ENCODE measurements around the gene SLAMF1.

DNA sequence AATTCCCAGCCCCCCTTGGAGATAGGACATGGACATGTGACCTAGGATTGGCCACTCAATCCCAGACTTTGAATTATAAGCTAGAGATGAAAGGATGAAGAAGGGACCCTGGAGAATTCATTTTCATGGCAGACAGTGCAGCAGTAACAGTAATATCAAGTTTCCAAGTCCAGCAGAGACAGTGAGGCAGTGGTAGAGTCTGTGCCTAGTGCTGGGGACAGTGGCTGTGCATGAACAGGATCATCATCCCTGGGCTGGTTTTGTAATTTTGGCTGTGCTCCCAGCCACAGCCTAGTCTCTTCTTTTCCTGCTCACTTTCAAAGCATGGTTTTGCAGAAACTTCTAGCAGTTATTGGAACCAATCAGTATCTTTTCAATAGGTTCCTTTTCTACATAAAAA lies 37.9 kb downstream of the SLAMF1 start:
- TF ChIP-seq, protein P1, sequence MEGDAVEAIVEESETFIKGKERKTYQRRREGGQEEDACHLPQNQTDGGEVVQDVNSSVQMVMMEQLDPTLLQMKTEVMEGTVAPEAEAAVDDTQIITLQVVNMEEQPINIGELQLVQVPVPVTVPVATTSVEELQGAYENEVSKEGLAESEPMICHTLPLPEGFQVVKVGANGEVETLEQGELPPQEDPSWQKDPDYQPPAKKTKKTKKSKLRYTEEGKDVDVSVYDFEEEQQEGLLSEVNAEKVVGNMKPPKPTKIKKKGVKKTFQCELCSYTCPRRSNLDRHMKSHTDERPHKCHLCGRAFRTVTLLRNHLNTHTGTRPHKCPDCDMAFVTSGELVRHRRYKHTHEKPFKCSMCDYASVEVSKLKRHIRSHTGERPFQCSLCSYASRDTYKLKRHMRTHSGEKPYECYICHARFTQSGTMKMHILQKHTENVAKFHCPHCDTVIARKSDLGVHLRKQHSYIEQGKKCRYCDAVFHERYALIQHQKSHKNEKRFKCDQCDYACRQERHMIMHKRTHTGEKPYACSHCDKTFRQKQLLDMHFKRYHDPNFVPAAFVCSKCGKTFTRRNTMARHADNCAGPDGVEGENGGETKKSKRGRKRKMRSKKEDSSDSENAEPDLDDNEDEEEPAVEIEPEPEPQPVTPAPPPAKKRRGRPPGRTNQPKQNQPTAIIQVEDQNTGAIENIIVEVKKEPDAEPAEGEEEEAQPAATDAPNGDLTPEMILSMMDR (IDR thresholded peaks at IDR 0.05): no peak
- TF ChIP-seq POLR2A (IDR thresholded peaks at IDR 0.05): no peak

Data from lower leg skin (tissue), 3 donors.